Aorta (tissue), 5 donors: Measurements from ENCODE around the gene SLC27A6. TPM values are rescaled to one million over a fixed set of nuclear protein-coding genes. Genes with fewer than 3 reads are reported as not detected.

Source experiments
- ATAC-seq: fragments of 200-7000 bp; cut with Tn5 transposase; one replicate; pipeline ENCODE4 v1.9.1; 2022; ENCODE audit warnings: moderate library complexity; ENCODE audit not compliant: low FRiP score
- DNase-seq, 2 donors: peaks; one replicate each; pipeline ENCODE4 v3.0.0-alpha.2; 2020
- H3K27ac ChIP-seq, 2 donors: one replicate each; pipeline ENCODE4 v1.5.1; 2013; ENCODE audit warnings: low read length in 2 of 2, mild to moderate bottlenecking in 2 of 2, moderate library complexity in 2 of 2, control low read depth in 1 of 2, inconsistent platforms in 1 of 2, low read depth in 1 of 2
- H3K27me3 ChIP-seq, 2 donors: one replicate each; pipeline ENCODE4 v1.6.1; 2013; ENCODE audit warnings: control low read depth in 1 of 2, low read length in 1 of 2, mild to moderate bottlenecking in 1 of 2, moderate library complexity in 1 of 2; ENCODE audit not compliant: insufficient read depth in 2 of 2, control insufficient read depth in 1 of 2
- H3K36me3 ChIP-seq, 2 donors: one replicate each; pipeline ENCODE4 v1.6.1; 2013; ENCODE audit warnings: control low read depth in 1 of 2, low read length in 1 of 2, mild to moderate bottlenecking in 1 of 2; ENCODE audit not compliant: insufficient read depth in 2 of 2, control insufficient read depth in 1 of 2
- H3K4me1 ChIP-seq, 2 donors: one replicate each; pipeline ENCODE4 v1.6.1; 2013; ENCODE audit warnings: low read length in 2 of 2, control low read depth in 1 of 2, mild to moderate bottlenecking in 1 of 2, moderate library complexity in 1 of 2; ENCODE audit not compliant: insufficient read depth in 2 of 2, control insufficient read depth in 1 of 2
- H3K4me3 ChIP-seq, 2 donors: one replicate each; pipeline ENCODE4 v1.5.1; 2013; ENCODE audit warnings: low read length in 2 of 2, control low read depth in 1 of 2, mild to moderate bottlenecking in 1 of 2
- H3K9me3 ChIP-seq: one replicate; pipeline ENCODE4 v1.6.1; 2013; ENCODE audit warnings: mild to moderate bottlenecking, low read length; ENCODE audit not compliant: control insufficient read depth
- WGBS, 2 donors: extraction: QIAGEN DNeasy Blood & Tissue Kit; methylation state at CpG; one replicate each; pipeline ENCODE4 v1.1.7; 2013; 5-methylcytosine and 5-hydroxymethylcytosine counted together
- intact Hi-C, 2 donors: fragments of 100-400 bp; cut with DNase I; formaldehyde crosslinking; loops; one replicate each; pipeline versions ENCODE4 v1.14.2 to v1.15.0; 2022
- polyA plus RNA-seq, 2 donors: library from polyadenylated mRNA; stranded (reverse); fragments of 200-250 nt; gene quantifications; one replicate each; pipeline ENCODE4 v1.2.3, GENCODE V29; 2013
- total RNA-seq, 2 donors: library from RNA; stranded (reverse); fragmentation: NEBNext Ultra II Directional; extraction: Animal tissue kit (Norgen Biotek cat#: 25700); gene quantifications; one replicate each; pipeline ENCODE4 v1.2.1, GENCODE V29; 2021
- donor health status: healthy with polysubstance abuse.
- donor health status: Bipolar disorder and iron deficiency.
- donor health status: DM: no; HTN: no; CAD: no.
- donor health status: DM: no; HTN: no; CAD: no.
- donor health status: DM: yes; HTN: yes; CAD: no.

Gene SLC27A6
- total and polyA plus RNA-seq, 4 donors = 0.16 to 0.24 TPM; not detected in 2

GRCh38 chr5:128979761-128980160 lies 14.5 kb downstream of the SLC27A6 start:
- H3K4me1 ChIP-seq = no peaks in the 10 kb centered on the region
- no peak overlapping the region for H3K27ac ChIP-seq

GRCh38 chr5:128980917-128981316 lies 15.6 kb downstream of the SLC27A6 start:
- WGBS, 2 donors = 88 to 93% methylated on average over 3 of the region's 3 CpGs
- no peaks in the 10 kb centered on the region for H3K27me3 ChIP-seq
- no peaks in the 10 kb centered on the region for H3K4me1 ChIP-seq
- no peaks in the 10 kb centered on the region for H3K36me3 ChIP-seq
- no peak overlapping the region for H3K4me3 ChIP-seq
- H3K9me3 ChIP-seq = no peaks in the 10 kb centered on the region
- ATAC-seq = no peak
- intact Hi-C loops = no loop called here
- no peak overlapping the region for H3K27ac ChIP-seq
- DNase-seq = no peak

More at GRCh38 chr5:128979761-128980160, 14.5 kb downstream of the SLC27A6 start:
- no peak for DNase-seq
- intact Hi-C loops = no loop called here
- no peaks in the 10 kb centered on the region for H3K9me3 ChIP-seq
- H3K27me3 ChIP-seq = no peaks in the 10 kb centered on the region
- ATAC-seq = no peak
- H3K4me3 ChIP-seq = no peak overlapping the region
- H3K36me3 ChIP-seq = no peaks in the 10 kb centered on the region
- WGBS, 2 donors = 45 to 46% methylated on average over 1 of the region's 1 CpG

GRCh38 chr5:128984480-128984879 lies 19.2 kb downstream of the SLC27A6 start:
- H3K4me3 ChIP-seq = no peak overlapping the region
- no peaks in the 10 kb centered on the region for H3K27me3 ChIP-seq
- H3K27ac ChIP-seq = no peak overlapping the region
- no peaks in the 10 kb centered on the region for H3K4me1 ChIP-seq
- DNase-seq = no peak
- no peaks in the 10 kb centered on the region for H3K9me3 ChIP-seq
- no peaks in the 10 kb centered on the region for H3K36me3 ChIP-seq
- no peak for ATAC-seq
- 83 to 87% methylated on average over 1 of the region's 1 CpG for WGBS, 2 donors
- intact Hi-C loops = no loop called here

- Histone ChIP-seq H3K4me1 (no peaks in the 10 kb centered on the region), H3K36me3 (no peaks in the 10 kb centered on the region), H3K9me3 (no peaks in the 10 kb centered on the region), H3K27ac (no peak overlapping the region), H3K27me3 (no peaks in the 10 kb centered on the region), H3K4me3 (no peak overlapping the region)
- 39 to 47% methylated on average over 1 of the region's 1 CpG for WGBS, 2 donors
- intact Hi-C loops = no loop called here
- ATAC-seq (no peak), DNase-seq (no peak)
These were observed 23.2 kb downstream of the SLC27A6 start for GRCh38 chr5:128988476-128988875.

- Histone ChIP-seq H3K27ac (no peak overlapping the region), H3K36me3 (no peaks in the 10 kb centered on the region), H3K4me3 (no peak overlapping the region), H3K4me1 (no peaks in the 10 kb centered on the region), H3K9me3 (no peaks in the 10 kb centered on the region), H3K27me3 (no peaks in the 10 kb centered on the region)
- intact Hi-C loops = no loop called here
- no peak for DNase-seq
- ATAC-seq = no peak
- WGBS, 2 donors = 76 to 80% methylated on average over 5 of the region's 5 CpGs
These were observed 36.7 kb downstream of the SLC27A6 start for GRCh38 chr5:129001841-129002526.

- Histone ChIP-seq H3K4me3 (no peak overlapping the region), H3K4me1 (no peaks in the 10 kb centered on the region), H3K36me3 (no peaks in the 10 kb centered on the region), H3K27me3 (no peaks in the 10 kb centered on the region), H3K9me3 (no peaks in the 10 kb centered on the region), H3K27ac (no peak overlapping the region)
- ATAC-seq = no peak
- intact Hi-C loops = no loop called here
- DNase-seq = no peak
- 79 to 82% methylated on average over 2 of the region's 2 CpGs for WGBS, 2 donors
These were observed 37.2 kb downstream of the SLC27A6 start for GRCh38 chr5:129002527-129002842.

- H3K9me3 ChIP-seq = no peaks in the 10 kb centered on the region
- 76 to 81% methylated on average over 2 of the region's 2 CpGs for WGBS, 2 donors
- intact Hi-C loops = no loop called here
- H3K27ac ChIP-seq = no peak overlapping the region
- ATAC-seq = no peak
- H3K4me1 ChIP-seq = no peaks in the 10 kb centered on the region
- no peak for DNase-seq
- no peaks in the 10 kb centered on the region for H3K36me3 ChIP-seq
- H3K27me3 ChIP-seq = no peaks in the 10 kb centered on the region
- no peak overlapping the region for H3K4me3 ChIP-seq
These were observed 37.9 kb downstream of the SLC27A6 start for GRCh38 chr5:129003232-129003631.

GRCh38 chr5:129014185-129014584 lies 48.9 kb downstream of the SLC27A6 start:
- Histone ChIP-seq H3K4me1 (no peaks in the 10 kb centered on the region), H3K4me3 (no peak overlapping the region), H3K9me3 (no peaks in the 10 kb centered on the region), H3K36me3 (no peaks in the 10 kb centered on the region), H3K27me3 (no peaks in the 10 kb centered on the region), H3K27ac (no peak overlapping the region)
- no peak for DNase-seq
- ATAC-seq = no peak
- WGBS, 2 donors = 92 to 94% methylated on average over 4 of the region's 4 CpGs
- intact Hi-C loops = no loop called here

GRCh38 chr5:129018837-129019236 lies 53.5 kb downstream of the SLC27A6 start:
- no peaks in the 10 kb centered on the region for H3K9me3 ChIP-seq
- no peaks in the 10 kb centered on the region for H3K27me3 ChIP-seq
- DNase-seq (no peak), ATAC-seq (no peak)
- H3K4me3 ChIP-seq = no peak overlapping the region
- no peak overlapping the region for H3K27ac ChIP-seq
- intact Hi-C loops = no loop called here
- no peaks in the 10 kb centered on the region for H3K36me3 ChIP-seq
- H3K4me1 ChIP-seq = no peaks in the 10 kb centered on the region
